ENCODE data around the gene TOMM70.
"Not testable (repeated sequence)": the region's sequence is repeated elsewhere in the genome, so short reads cannot be mapped to it uniquely, and the experiment has no call there.

TOMM70 gene

GRCh38 chr3:100400780-100401673 lies at the start of gene TOMM70, which contains the start of gene LNP1:
TOMM70 (minus strand) TSS chr3:100401089; CDS start chr3:100400949, 140 bp downstream.
LNP1 (plus strand) TSS chr3:100401539; CDS start chr3:100429730, 28,191 bp downstream.
- DNase-seq: peak; percentile 96 to 98

DNA sequence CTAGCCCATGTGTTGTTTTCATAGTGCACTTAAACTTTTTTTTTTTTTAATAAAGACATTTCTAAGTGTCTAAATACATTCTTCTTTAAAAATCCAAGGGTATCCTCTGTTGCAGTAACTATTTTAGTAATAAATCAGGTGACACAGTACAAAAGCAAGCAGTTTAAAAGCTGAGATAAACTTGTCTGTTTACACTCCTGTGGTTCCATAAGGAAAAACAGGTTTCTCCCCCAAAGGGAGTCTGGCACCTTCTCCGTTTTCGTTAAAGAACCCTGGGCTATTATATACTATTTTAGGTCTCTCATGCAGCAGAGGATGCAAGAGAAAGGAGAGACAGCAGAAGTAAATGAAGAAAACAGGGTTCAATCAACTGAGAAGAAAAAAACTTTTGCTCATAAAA lies 48.3 kb upstream of the TOMM70 start:
- no peak for DNase-seq

DNA sequence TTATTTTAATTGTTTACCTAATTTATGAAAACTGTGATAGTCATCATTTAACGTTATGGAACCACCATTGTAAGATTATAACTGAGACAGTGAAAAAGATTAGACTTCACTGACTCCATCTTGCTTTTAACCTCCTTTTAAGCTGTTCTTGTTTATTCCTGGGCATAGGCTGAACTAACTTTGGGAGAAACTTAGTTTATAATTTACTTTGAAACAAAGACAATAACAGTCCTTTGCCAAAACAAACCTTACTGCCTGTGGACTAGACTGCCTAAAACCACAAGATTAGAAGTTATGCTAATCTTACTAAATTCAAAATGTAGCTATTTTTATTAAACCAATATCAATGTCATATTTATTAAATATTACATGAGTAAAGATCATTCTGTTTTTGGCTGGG lies 47.2 kb upstream of the TOMM70 start:
- DNase-seq: no peak

DNA sequence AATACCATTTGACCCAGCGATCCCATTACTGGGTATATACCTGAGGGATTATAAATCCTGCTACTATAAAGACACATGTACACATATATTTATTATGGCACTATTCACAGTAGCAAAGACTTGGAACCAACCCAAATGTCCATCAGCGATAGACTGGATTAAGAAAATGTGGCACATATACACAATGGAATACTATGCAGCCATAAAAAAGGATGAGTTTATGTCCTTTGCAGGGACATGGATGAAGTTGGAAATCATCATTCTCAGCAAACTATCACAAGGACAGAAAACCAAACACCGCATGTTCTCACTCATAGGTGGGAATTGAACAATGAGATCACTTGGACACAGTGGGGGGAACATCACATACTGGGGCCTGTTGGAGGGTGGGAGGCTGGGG lies 46.2 kb upstream of the TOMM70 start:
- DNase-seq: not testable (repeated sequence)

DNA sequence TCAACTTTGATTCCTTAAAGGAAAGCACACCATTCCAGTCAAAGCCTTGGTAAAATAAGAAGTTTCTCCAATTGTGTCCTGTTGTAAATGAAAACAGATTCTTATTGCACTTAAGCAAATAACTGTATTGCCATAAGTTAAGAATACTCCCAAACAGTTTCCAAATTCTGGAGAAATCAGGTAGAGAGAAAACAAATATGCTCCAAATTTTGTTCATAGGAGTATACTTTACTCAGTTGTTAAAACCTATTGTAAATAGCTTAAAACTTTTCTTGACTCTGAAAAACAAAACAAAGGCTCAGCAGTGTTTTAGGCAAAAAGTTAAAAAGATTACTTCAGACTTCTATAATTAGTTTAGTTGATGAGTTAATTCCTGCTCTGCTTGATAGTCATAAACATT lies 42.8 kb upstream of the TOMM70 start:
- no peak for DNase-seq

DNA sequence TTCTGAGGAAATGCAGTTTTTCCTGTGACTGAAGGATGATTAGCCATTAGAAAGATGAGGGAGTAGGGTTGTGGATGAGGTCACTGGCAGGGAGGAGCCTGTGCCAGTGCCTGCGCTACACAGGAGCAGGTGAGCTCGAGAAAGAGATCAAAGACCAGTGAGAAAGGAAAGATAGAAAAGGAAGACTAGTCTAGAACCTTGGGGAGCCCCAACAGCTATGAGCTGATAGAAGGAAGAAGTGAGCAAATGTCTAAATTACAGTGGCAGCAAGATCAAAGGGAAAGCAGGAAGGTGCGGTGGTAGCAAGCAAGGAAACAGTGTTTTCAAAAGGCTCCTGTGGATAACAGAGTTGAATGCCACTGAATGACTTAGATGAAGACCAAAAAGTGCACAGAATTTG lies 40.0 kb upstream of the TOMM70 start:
- no peak for DNase-seq

DNA sequence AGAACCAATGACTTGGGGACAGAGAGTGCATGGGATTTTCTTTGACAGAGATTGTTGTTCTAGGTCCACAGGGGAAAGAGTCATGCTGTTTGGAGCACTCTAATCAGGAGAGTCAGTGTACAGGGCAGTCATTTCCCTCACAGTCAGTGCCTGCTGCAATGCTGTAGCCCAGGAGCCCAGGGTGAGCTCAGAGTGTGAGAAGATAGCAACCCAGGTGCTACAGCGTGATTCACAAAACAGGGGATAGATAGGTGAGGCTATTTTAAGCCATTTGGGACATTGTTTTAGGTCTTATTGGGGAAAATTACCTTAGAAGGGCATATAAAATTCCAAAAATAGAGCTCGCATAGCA lies 37.7 kb upstream of the TOMM70 start:
- no peak for DNase-seq

DNA sequence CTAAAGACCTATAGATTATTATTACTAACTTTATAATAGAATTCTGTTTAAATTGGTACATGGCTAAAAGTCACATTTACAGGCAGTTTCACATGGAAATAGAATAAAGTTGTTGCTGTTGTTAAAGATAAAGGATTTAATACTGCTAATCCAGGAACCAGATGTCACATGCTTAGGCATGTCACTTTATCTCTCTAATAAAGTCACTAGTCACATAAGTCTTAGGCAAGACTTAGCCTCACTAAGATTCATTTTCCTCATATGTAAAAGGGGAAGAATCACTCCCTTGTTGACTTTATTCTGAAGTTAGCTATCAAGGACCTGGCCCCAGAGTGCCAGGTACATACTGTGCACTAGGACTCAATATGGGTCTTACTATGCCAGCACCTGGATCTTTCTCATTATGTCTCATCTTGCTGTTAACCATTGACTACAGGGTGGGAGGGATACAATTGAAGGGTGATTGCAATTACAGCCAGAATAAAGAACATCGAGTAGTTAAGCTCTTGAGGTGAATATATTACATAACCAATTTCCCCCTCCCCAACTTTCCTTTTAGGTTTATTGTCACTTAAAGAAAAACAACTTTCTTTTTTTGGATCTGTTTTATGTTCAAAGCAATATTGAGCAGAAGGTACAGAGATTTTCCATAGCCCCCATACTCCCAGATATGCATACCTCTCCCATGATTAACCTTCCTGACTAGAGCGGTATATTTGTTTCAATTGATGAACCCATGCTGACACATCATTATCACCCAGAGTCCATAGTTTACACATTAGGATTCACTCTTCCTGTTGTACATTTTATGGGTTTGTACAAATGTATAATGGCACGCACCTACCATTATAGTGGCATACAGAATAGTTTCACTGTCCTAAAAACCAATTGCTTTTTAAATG lies 37.1 kb upstream of the TOMM70 start:
- DNase-seq: no peak

DNA sequence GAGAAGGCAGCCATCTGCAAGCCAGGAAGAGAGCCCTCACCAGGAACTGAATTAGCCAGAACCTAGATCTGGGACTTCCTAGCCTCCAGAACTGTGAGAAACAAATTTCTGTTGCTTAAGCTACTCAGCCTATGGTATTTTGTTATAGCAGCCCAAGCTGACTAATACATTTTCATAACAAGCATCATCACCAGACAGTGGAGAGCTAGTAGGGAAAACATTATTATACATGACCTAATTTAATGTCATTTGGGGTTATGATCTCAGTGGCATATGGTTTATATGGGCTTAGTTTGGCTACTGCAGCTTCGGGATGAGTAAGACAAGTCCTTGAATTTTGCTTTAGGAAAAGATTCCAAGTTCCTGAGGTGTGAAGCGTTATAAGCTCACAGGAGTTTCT lies 36.1 kb upstream of the TOMM70 start:
- DNase-seq: no peak

DNA sequence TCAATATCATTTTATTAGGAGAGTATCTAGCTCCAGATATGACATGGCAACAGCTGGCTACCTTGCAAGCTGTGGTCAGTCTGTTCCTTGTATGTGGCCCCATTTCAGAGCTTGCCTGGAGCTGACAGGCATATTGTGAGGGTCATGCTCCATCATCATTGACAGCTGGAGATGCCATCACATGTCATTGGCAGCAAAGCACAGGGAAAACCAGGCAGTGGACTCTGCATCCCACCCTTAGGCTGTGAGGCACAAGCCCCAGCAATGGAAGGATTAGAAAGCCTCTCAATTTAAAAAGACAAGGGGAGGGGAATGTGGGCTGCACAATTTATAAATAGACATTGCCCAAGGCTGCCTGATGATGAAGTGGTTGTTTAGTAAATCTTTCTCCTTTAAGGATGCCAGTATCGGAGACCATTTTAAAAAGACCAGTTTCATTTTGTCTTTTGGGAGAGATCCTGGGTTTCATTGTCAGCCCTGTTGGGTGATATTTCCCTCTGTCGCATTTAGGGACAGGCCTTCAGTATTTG lies 28.4 kb upstream of the TOMM70 start:
- DNase-seq: no peak

DNA sequence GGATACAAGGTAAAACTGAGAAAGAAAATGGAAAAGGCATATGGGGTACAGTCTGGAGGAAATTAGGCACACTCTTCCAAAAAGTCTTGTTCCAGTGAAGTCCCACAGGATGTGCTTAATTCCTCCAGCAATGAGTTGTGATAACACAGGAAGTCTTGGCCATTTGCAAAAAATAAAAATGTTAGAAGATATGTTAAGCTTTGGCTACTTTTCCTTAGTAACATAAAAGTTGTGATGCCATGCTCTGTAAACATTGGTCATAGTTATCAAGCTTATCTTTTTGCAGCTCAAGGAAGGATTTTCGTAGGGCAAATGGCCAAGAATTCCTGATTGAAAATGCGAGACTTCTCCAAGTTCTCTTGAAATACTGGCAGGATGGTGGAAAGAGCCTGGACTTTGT lies 26.8 kb upstream of the TOMM70 start:
- DNase-seq: no peak

DNA sequence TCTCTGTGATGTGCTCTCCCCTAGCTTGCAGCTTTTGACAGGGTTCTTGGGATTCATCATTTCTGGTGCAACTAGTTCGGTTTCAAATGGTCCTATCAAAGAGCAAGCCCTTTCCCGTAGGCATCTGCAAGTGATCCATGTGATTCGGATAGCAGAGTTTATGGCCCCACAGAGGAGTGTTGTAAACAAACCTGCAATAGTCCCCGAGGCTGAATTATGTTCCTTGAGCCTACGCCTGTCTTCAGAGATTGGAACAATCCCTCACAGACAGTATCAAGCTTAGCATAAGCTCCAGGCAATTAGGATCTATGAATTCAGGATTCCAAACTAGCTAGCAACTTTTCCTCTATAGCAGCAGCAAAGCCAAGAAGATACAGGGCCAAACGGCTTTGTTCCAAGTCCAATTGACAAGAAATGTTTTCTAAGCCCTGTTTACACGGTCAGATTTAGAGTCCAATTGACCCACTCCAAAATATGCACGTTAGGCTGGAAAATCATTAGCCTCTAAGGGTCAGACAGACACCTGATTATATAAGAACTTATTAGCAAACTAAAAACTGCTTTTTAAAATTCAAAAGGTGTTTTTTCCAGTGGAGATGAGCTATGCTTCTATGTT lies 25.3 kb upstream of the TOMM70 start:
- no peak for DNase-seq

GRCh38 chr3:100425316-100425715 lies 24.4 kb upstream of the TOMM70 start:
- no peak for DNase-seq

DNA sequence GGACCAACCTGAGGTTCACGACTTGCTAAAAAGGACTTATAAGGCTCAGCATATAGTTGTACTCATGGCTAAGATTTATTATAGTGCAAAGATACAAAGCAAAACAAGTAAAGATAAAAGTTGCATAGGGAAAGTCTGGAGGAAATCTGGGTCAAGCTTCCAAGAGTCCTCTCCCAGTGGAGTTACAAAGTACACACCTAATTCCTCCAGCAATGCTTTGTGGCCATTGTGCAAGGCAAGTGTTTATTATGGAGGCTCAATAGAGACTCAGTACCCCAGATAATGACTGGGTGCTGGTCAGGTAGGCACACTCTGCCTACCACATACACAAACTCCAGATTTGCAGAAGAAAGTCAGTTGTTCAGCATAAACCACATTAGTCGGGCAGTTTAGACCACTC lies 23.4 kb upstream of the TOMM70 start:
- DNase-seq: no peak

DNA sequence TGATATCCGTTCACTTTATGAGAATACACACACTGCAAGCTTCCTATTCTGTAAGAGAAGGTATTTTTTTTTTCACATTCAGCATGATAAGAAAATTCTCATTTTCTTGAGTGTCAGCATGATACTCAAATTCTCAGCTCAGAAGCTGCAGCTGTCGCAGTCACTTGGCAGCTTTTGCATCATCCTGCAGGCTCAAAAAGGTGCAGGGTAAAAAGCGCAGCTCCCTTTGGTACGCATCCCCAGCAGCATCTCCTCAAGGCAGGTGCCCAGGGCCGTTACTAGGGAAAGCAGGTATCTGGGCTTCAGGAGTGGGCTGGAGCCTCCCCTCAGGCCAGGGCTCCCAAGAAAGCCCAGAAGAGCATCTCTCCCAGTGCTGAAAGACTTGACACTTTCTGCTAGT lies 22.7 kb upstream of the TOMM70 start:
- DNase-seq: no peak

GRCh38 chr3:100420885-100421284 lies 20.0 kb upstream of the TOMM70 start:
- no peak for DNase-seq

GRCh38 chr3:100419406-100419805 lies 18.5 kb upstream of the TOMM70 start:
- DNase-seq: no peak

DNA sequence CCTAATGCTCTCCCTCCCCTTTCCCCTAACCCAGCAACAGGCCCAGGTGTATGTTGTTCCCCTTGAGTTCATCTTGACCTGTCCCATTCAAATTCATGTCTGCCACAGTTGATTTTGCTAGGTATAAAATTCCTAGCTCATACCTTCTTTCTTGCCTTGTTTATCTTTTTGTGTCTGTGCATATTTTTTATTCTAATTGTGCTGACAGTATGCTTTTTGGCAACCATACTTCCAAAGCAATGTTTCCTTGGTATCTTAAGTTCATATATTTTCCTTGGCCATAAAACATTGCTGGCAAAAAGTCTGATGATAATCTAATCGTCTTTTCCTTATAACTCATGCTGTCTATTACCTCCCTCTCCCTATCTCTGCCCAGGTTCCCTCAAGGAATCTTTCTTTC lies 16.0 kb upstream of the TOMM70 start:
- no peak for DNase-seq

- DNase-seq: no peak
These were observed 15.3 kb upstream of the TOMM70 start for GRCh38 chr3:100416176-100416575.

GRCh38 chr3:100413613-100414012 lies 12.7 kb upstream of the TOMM70 start:
- no peak for DNase-seq

GRCh38 chr3:100412912-100413590 lies 12.2 kb upstream of the TOMM70 start:
- DNase-seq: peak; percentile 74 to 80

All from SHP77 (cell line).